Fibroblast of lung (primary cell): ENCODE results near the gene RPS14. TPM values are rescaled to one million over a fixed set of nuclear protein-coding genes. Genes with fewer than 3 reads are reported as not detected.

ENCODE experiments used
- DNase-seq, 2 donors: peaks; one replicate each; pipeline versions ENCODE4 v3.0.0 to v3.0.0-alpha.2; 2010; ENCODE audit warnings: low read depth in 2 of 2
- H2AFZ ChIP-seq: 2 replicates; pipeline ENCODE4 v1.5.1; 2012; ENCODE audit warnings: low read length, control low read depth, inconsistent platforms
- H3K27ac ChIP-seq: 2 replicates; pipeline ENCODE4 v1.5.1; 2011; ENCODE audit warnings: low read length, control low read depth; ENCODE audit not compliant: insufficient read depth
- H3K27me3 ChIP-seq: 2 replicates; pipeline ENCODE4 v1.5.1; 2011; ENCODE audit warnings: mild to moderate bottlenecking, low read length; ENCODE audit not compliant: control insufficient read depth, insufficient read depth
- H3K36me3 ChIP-seq: 2 replicates; pipeline ENCODE4 v1.5.1; 2011; ENCODE audit warnings: low read length; ENCODE audit not compliant: control insufficient read depth, insufficient read depth
- H3K4me1 ChIP-seq: 2 replicates; pipeline ENCODE4 v1.5.1; 2011; ENCODE audit warnings: low read length; ENCODE audit not compliant: control insufficient read depth, insufficient read depth; ENCODE audit errors: extremely low read depth
- H3K4me2 ChIP-seq: 2 replicates; pipeline ENCODE4 v1.5.1; 2011; ENCODE audit warnings: low read length, control low read depth; ENCODE audit not compliant: insufficient read depth; ENCODE audit errors: extremely low read depth
- H3K4me3 ChIP-seq, 4 experiments: fragments of 200-600 bp in 1 of 4; sonication (generic) in 1 of 4; replicated peaks in 1 of 4; 2 replicates each; pipeline ENCODE4 v1.5.1; 2011 to 2016; ENCODE audit warnings: low read length in 4 of 4, low read depth in 3 of 4, mild to moderate bottlenecking in 3 of 4, control low read depth in 2 of 4, inconsistent platforms in 1 of 4, mixed read lengths in 1 of 4; ENCODE audit not compliant: insufficient read depth in 1 of 4; ENCODE audit errors: control extremely low read depth in 1 of 4
- H3K79me2 ChIP-seq: 2 replicates; pipeline ENCODE4 v1.5.1; 2012; ENCODE audit warnings: mild to moderate bottlenecking, low read length, inconsistent platforms; ENCODE audit not compliant: control insufficient read depth, insufficient read depth
- H3K9ac ChIP-seq: 2 replicates; pipeline ENCODE4 v1.5.1; 2011; ENCODE audit warnings: mild to moderate bottlenecking, low read length, control low read depth; ENCODE audit not compliant: insufficient read depth
- H3K9me3 ChIP-seq: 2 replicates; pipeline ENCODE4 v1.5.1; 2012; ENCODE audit warnings: low read depth, low read length; ENCODE audit not compliant: control insufficient read depth, insufficient read depth
- H4K20me1 ChIP-seq: 2 replicates; pipeline ENCODE4 v1.5.1; 2011; ENCODE audit warnings: low read length; ENCODE audit not compliant: control insufficient read depth, insufficient read depth; ENCODE audit errors: extremely low read depth
- EZH2 ChIP-seq: IDR thresholded peaks from 2 replicates; pipeline ENCODE4 v1.5.1; 2012; ENCODE audit warnings: low read length, control low read depth, mild to moderate bottlenecking; ENCODE audit errors: missing control alignments
- polyA plus RNA-seq, 2 donors: library from polyadenylated mRNA; depleted of rRNA in 1 of 2; stranded (reverse) in 1 of 2; unstranded in 1 of 2; fragments of >200 nt; gene quantifications; 2 replicates each; pipeline ENCODE4 v1.2.1, GENCODE V29; 2011 to 2012; ENCODE audit warnings: missing spikeins in 1 of 2
- total RNA-seq: library from RNA; depleted of rRNA; stranded (reverse); fragments of >200 nt; gene quantifications from 2 replicates; pipeline ENCODE4 v1.2.1, GENCODE V29; 2014
- TF ChIP-seq, protein P1 (sequence below), 2 donors: IDR thresholded peaks in 1 of 2; conservative IDR thresholded peaks in 1 of 2; 1 replicate in 1 of 2; 2 replicates in 1 of 2; pipeline ENCODE4 v1.5.1; 2011 to 2012; ENCODE audit warnings: low read length in 2 of 2, control low read depth in 1 of 2, inconsistent platforms in 1 of 2, low read depth in 1 of 2, mild to moderate bottlenecking in 1 of 2

RPS14 gene
- total and polyA plus RNA-seq, 2 donors (not counting 1 experiment from before 2014, with no cell fraction given): 1,962 to 5,623 TPM

DNA sequence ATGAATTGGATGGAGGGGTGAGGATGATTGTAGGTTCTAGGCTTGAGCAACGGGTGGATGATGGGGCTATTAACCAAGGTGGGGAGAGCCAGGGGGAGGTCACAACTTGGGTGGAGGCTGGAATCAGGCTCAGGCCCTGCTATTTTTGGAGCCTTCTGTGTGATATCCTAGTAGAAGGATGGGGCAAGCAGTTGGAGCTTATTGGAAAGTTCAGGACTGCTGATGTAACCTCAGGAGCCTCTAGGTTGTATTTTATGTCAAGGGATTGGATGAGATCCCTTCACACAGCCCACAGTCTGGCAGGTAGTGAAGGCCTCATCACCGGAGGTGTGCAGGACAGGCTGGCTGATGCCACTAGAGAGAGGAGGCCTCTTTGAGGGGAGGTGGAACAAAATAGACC lies 11.2 kb upstream of the RPS14 start:
- Histone ChIP-seq H3K36me3 (no peaks in the 10 kb centered on the region), H3K27ac (no peak overlapping the region), H2AFZ (no peak overlapping the region), H3K9ac (no peak overlapping the region), H3K79me2 (no peaks in the 10 kb centered on the region), H3K4me1 (peaks cover 13% of the 10 kb centered on the region), H3K9me3 (no peaks in the 10 kb centered on the region), H3K4me2 (no peak overlapping the region), H3K4me3 (no peak overlapping the region), H4K20me1 (no peaks in the 10 kb centered on the region), H3K27me3 (no peaks in the 10 kb centered on the region)
- TF ChIP-seq, protein P1, sequence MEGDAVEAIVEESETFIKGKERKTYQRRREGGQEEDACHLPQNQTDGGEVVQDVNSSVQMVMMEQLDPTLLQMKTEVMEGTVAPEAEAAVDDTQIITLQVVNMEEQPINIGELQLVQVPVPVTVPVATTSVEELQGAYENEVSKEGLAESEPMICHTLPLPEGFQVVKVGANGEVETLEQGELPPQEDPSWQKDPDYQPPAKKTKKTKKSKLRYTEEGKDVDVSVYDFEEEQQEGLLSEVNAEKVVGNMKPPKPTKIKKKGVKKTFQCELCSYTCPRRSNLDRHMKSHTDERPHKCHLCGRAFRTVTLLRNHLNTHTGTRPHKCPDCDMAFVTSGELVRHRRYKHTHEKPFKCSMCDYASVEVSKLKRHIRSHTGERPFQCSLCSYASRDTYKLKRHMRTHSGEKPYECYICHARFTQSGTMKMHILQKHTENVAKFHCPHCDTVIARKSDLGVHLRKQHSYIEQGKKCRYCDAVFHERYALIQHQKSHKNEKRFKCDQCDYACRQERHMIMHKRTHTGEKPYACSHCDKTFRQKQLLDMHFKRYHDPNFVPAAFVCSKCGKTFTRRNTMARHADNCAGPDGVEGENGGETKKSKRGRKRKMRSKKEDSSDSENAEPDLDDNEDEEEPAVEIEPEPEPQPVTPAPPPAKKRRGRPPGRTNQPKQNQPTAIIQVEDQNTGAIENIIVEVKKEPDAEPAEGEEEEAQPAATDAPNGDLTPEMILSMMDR (conservative IDR thresholded peaks at IDR 0.05 in 1 of 2, IDR thresholded peaks at IDR 0.05 in 1 of 2; ENCODE audit: low read depth in 1 of 2, low read length in 2 of 2): no peak
- no peak for TF ChIP-seq EZH2
- DNase-seq: no peak

DNA sequence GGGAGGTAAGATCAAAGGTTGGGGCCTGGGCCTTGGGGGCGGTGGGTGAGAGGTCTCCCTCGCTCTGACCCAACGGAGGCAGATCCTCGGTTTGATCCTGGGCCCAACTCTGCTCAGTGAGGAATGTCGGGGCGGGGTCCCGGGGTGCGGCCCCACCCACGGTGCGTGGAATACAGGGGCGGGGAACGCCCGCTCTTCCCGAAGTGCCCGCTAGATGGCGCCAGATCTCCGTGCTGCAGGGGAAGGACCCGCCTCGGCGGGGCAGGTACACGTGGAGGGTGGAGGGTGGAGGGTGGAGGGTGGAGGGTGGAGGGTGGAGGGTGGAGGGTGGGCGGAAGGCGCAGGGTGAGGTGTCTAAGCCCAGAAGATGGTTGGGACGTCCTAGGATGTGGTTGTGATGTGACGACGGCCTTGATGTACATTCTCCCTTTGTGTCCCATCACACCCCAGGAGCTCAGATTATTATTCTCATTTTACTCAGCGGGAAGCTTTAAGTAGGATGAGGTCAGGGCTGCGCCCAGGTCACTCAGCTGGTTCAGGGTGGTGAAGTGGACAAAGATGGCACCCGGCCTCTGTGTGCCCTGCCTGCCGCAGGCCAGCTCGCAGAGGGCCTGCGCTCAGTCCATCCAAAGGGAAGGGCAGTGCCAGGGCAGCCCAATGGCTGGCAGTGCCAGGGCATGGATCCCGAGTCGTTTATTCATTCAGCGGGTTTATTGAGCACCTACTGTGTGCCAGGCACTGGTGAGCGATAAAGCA lies 9.4 kb upstream of the RPS14 start:
- H3K27me3 ChIP-seq: no peaks in the 10 kb centered on the region
- no peak for TF ChIP-seq EZH2
- TF ChIP-seq, protein P1 (conservative IDR thresholded peaks at IDR 0.05 in 1 of 2, IDR thresholded peaks at IDR 0.05 in 1 of 2; ENCODE audit: low read depth in 1 of 2, low read length in 2 of 2): peak; percentile 59 to 63
- no peaks in the 10 kb centered on the region for H3K36me3 ChIP-seq
- H3K9ac ChIP-seq: no peak overlapping the region
- H3K4me3 ChIP-seq: peak overlapping the region in 1 of 4 experiments; percentile 33
- peaks cover 7% of the 10 kb centered on the region for H3K4me1 ChIP-seq
- peak; percentile 36 to 48 for DNase-seq
- H4K20me1 ChIP-seq: no peaks in the 10 kb centered on the region
- H3K4me2 ChIP-seq: peak overlapping the region; percentile 59
- no peak overlapping the region for H3K27ac ChIP-seq
- H2AFZ ChIP-seq: no peak overlapping the region
- H3K9me3 ChIP-seq: no peaks in the 10 kb centered on the region
- no peaks in the 10 kb centered on the region for H3K79me2 ChIP-seq

DNA sequence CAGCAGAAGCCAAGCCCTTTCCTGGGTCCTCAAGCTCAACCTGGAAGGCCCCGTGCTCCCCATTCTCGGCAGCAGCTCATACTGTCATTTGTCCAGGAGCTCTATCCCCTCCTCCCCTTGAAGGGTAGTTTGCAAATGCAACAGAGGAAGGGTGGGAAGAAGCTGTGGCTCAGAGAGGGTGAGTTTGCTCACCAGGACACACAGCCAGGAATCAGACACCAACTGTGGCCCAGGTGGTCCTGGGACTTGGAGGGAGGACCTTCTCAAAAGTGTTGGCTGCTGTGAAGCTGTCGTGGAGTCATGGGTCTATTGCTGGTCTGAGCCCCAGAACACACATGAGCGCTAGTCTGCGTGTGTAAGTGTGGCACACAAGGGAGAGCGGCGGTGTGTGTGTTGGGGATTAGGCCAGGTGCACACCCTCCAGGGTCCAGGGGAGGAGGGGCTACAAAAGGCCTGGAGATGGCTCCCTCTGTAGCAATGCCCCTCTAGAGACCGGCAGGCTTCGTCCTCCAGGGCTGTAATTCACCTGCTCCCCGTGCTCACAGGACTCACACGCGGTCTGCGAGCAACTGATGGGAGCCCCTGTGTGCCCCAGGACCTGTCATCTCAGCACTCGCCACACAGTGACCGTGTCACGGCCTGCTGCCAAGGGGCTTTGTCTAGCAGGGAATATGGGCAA lies 8.2 kb upstream of the RPS14 start:
- no peak overlapping the region for H3K4me2 ChIP-seq
- H3K4me3 ChIP-seq: no peak overlapping the region
- TF ChIP-seq, protein P1 (conservative IDR thresholded peaks at IDR 0.05 in 1 of 2, IDR thresholded peaks at IDR 0.05 in 1 of 2; ENCODE audit: low read depth in 1 of 2, low read length in 2 of 2): no peak
- no peak for TF ChIP-seq EZH2
- DNase-seq: no peak
- no peaks in the 10 kb centered on the region for H3K36me3 ChIP-seq
- H3K9me3 ChIP-seq: no peaks in the 10 kb centered on the region
- H4K20me1 ChIP-seq: no peaks in the 10 kb centered on the region
- no peaks in the 10 kb centered on the region for H3K79me2 ChIP-seq
- H2AFZ ChIP-seq: no peak overlapping the region
- peaks cover 7% of the 10 kb centered on the region for H3K4me1 ChIP-seq
- no peak overlapping the region for H3K27ac ChIP-seq
- no peak overlapping the region for H3K9ac ChIP-seq
- no peaks in the 10 kb centered on the region for H3K27me3 ChIP-seq
